H1 (cell line): ENCODE measurements around the gene HPN. TPM values are rescaled to one million over a fixed set of nuclear protein-coding genes. Genes with fewer than 3 reads are reported as not detected.

Experiments
- CTCF ChIA-PET: fragments of 300-600 bp; sonication (Branson Sonifier 250); formaldehyde crosslinking; loops from one replicate; lab custom pipeline; 2021; ENCODE audit not compliant: partially characterized antibody; lab: Charles Lee
- POLR2A ChIA-PET: fragments of 300-600 bp; sonication (Branson Sonifier 250); formaldehyde crosslinking; loops from one replicate; lab custom pipeline; 2021; ENCODE audit warnings: inconsistent platforms; ENCODE audit not compliant: partially characterized antibody; lab: Charles Lee
- DNase-seq, 2 experiments: peaks; one replicate each; pipeline versions ENCODE4 v3.0.0 to v3.0.0-alpha.2; 2010 to 2022; ENCODE audit warnings: low spot score in 2 of 2, low read depth in 1 of 2, mixed read lengths in 1 of 2
- FAIRE-seq: peaks from 2 replicates; lab custom pipeline; 2011; peaks lifted over from hg19 to GRCh38; lab: Jason Lieb, UNC
- H2AFZ ChIP-seq: 2 replicates; pipeline ENCODE4 v1.8.1; 2012; ENCODE audit warnings: low read length, inconsistent platforms
- H2AK5ac ChIP-seq: 2 replicates; pipeline ENCODE4 v1.6.1; 2013; ENCODE audit warnings: low read depth, low read length
- H2BK120ac ChIP-seq: replicated peaks from 2 replicates; pipeline ENCODE3; 2013; ENCODE audit warnings: low read depth, low read length, inconsistent platforms
- H2BK12ac ChIP-seq: 2 replicates; pipeline ENCODE4 v1.6.1; 2013; ENCODE audit warnings: low read depth, low read length
- H2BK15ac ChIP-seq: 2 replicates; pipeline ENCODE4 v1.6.1; 2013; ENCODE audit warnings: low read length
- H2BK20ac ChIP-seq: 2 replicates; pipeline ENCODE4 v1.6.1; 2013; ENCODE audit warnings: low read length
- H2BK5ac ChIP-seq: 2 replicates; pipeline ENCODE4 v1.6.1; 2013; ENCODE audit warnings: low read depth, low read length
- H3K14ac ChIP-seq: 2 replicates; pipeline ENCODE4 v1.6.1; 2013; ENCODE audit warnings: inconsistent platforms; ENCODE audit not compliant: insufficient read length
- H3K18ac ChIP-seq: 2 replicates; pipeline ENCODE4 v1.6.1; 2013; ENCODE audit warnings: low read length; ENCODE audit errors: extremely low read depth
- H3K23ac ChIP-seq: 2 replicates; pipeline ENCODE4 v1.6.1; 2013; ENCODE audit warnings: inconsistent platforms; ENCODE audit not compliant: insufficient read length
- H3K23me2 ChIP-seq: 2 replicates; pipeline ENCODE4 v1.6.1; 2013; ENCODE audit warnings: low read depth, low read length
- H3K27ac ChIP-seq: 2 replicates; pipeline ENCODE4 v1.6.1; 2011; ENCODE audit warnings: low read depth, low read length, inconsistent platforms
- H3K27me3 ChIP-seq, 4 experiments: replicated peaks in 1 of 4; 1 replicate in 1 of 4; 2 replicates in 3 of 4; pipeline versions ENCODE4 v1.6.1 to v1.8.1; 2011 to 2013; ENCODE audit warnings: low read length in 3 of 4, mild to moderate bottlenecking in 3 of 4, inconsistent platforms in 2 of 4, mixed read lengths in 2 of 4, moderate library complexity in 1 of 4; ENCODE audit not compliant: control insufficient read depth in 3 of 4, insufficient read depth in 3 of 4; ENCODE audit errors: extremely low read depth in 1 of 4
- H3K36me3 ChIP-seq, 4 experiments: 2 replicates each; pipeline versions ENCODE4 v1.6.1 to v1.8.1; 2011 to 2013; ENCODE audit warnings: mild to moderate bottlenecking in 4 of 4, low read length in 3 of 4, moderate library complexity in 2 of 4, control low read depth in 1 of 4, inconsistent platforms in 1 of 4; ENCODE audit not compliant: insufficient read depth in 4 of 4, control insufficient read depth in 2 of 4
- H3K4ac ChIP-seq: replicated peaks from 2 replicates; pipeline ENCODE3; 2013; ENCODE audit warnings: low read length, low read depth, mixed read lengths, inconsistent platforms; ENCODE audit not compliant: insufficient read length
- H3K4me1 ChIP-seq, 4 experiments: replicated peaks in 1 of 4; 1 replicate in 1 of 4; 2 replicates in 3 of 4; pipeline versions ENCODE4 v1.6.1 to v1.8.1; 2011 to 2013; ENCODE audit warnings: low read length in 3 of 4, inconsistent platforms in 2 of 4, mixed read lengths in 1 of 4; ENCODE audit not compliant: insufficient read depth in 4 of 4, control insufficient read depth in 3 of 4
- H3K4me2 ChIP-seq, 2 experiments: 2 replicates each; pipeline versions ENCODE4 v1.6.1 to v1.8.1; 2011 to 2013; ENCODE audit warnings: low read depth in 2 of 2, low read length in 2 of 2, control low read depth in 1 of 2, inconsistent platforms in 1 of 2, mild to moderate bottlenecking in 1 of 2; ENCODE audit not compliant: insufficient read depth in 1 of 2
- H3K4me3 ChIP-seq, 4 experiments: fragments of 200-600, 300-600 bp in 1 of 4; sonication (generic), shearing (Covaris generic), sonication (Bioruptor Twin) in 1 of 4; 2 replicates each; pipeline versions ENCODE4 v1.5.1 to v1.8.1; 2011 to 2016; ENCODE audit warnings: low read length in 4 of 4, low read depth in 3 of 4, control low read depth in 2 of 4, inconsistent platforms in 2 of 4, mild to moderate bottlenecking in 2 of 4, mixed read lengths in 1 of 4, moderate library complexity in 1 of 4; ENCODE audit not compliant: insufficient read depth in 2 of 4; ENCODE audit errors: extremely low read depth in 1 of 4
- H3K56ac ChIP-seq: replicated peaks from 2 replicates; pipeline ENCODE3; 2013; ENCODE audit warnings: low read depth, mild to moderate bottlenecking, mixed read lengths, low read length, inconsistent platforms; ENCODE audit not compliant: insufficient read length
- H3K79me1 ChIP-seq: 2 replicates; pipeline ENCODE4 v1.6.1; 2013; ENCODE audit warnings: low read depth, low read length, control low read depth
- H3K79me2 ChIP-seq, 2 experiments: 2 replicates each; pipeline versions ENCODE4 v1.6.1 to v1.8.1; 2012 to 2013; ENCODE audit warnings: low read length in 2 of 2, mild to moderate bottlenecking in 2 of 2, inconsistent platforms in 1 of 2; ENCODE audit not compliant: insufficient read depth in 2 of 2, control insufficient read depth in 1 of 2
- H3K9ac ChIP-seq, 4 experiments: replicated peaks in 1 of 4; 1 replicate in 1 of 4; 2 replicates in 3 of 4; pipeline versions ENCODE4 v1.6.1 to v1.8.1; 2011 to 2013; ENCODE audit warnings: low read depth in 3 of 4, low read length in 3 of 4, control low read depth in 2 of 4, mild to moderate bottlenecking in 2 of 4, moderate library complexity in 2 of 4, inconsistent platforms in 1 of 4; ENCODE audit errors: extremely low read depth in 1 of 4
- H3K9me3 ChIP-seq, 2 experiments: 2 replicates each; pipeline versions ENCODE4 v1.6.1 to v1.8.1; 2012 to 2013; ENCODE audit warnings: mild to moderate bottlenecking in 2 of 2, moderate library complexity in 2 of 2, control low read depth in 1 of 2, inconsistent platforms in 1 of 2, low read depth in 1 of 2, low read length in 1 of 2, mixed read lengths in 1 of 2; ENCODE audit not compliant: insufficient read depth in 2 of 2
- H4K20me1 ChIP-seq, 2 experiments: replicated peaks in 1 of 2; 2 replicates each; pipeline versions ENCODE3 to v1.8.1; 2011 to 2013; ENCODE audit warnings: inconsistent platforms in 2 of 2, low read length in 2 of 2, mild to moderate bottlenecking in 1 of 2; ENCODE audit not compliant: insufficient read depth in 2 of 2, control insufficient read depth in 1 of 2
- H4K5ac ChIP-seq: 2 replicates; pipeline ENCODE4 v1.6.1; 2013; ENCODE audit warnings: low read length, low read depth, mixed read lengths, inconsistent platforms; ENCODE audit not compliant: insufficient read length
- H4K8ac ChIP-seq: 2 replicates; pipeline ENCODE4 v1.8.0; 2013; ENCODE audit warnings: mild to moderate bottlenecking, moderate library complexity, low read length, inconsistent platforms; ENCODE audit not compliant: insufficient read depth; ENCODE audit errors: extremely low read depth
- H4K91ac ChIP-seq: replicated peaks from 2 replicates; pipeline ENCODE3; 2013; ENCODE audit warnings: low read length, mixed read lengths, inconsistent platforms; ENCODE audit not compliant: insufficient read length
- CEBPB ChIP-seq: IDR thresholded peaks from 2 replicates; pipeline ENCODE4 v1.6.1; 2012; ENCODE audit warnings: low read depth, low read length
- EGR1 ChIP-seq: IDR thresholded peaks from 2 replicates; pipeline ENCODE4 v1.6.1; 2011; ENCODE audit warnings: low read depth, low read length, borderline replicate concordance
- KDM1A ChIP-seq: fragments of 200-600, 300-600 bp; sonication (generic); IDR thresholded peaks from 2 replicates; pipeline ENCODE4 v1.7.1; 2016; ENCODE audit warnings: mild to moderate bottlenecking, low read length, borderline replicate concordance
- TBP ChIP-seq: IDR thresholded peaks from 2 replicates; pipeline ENCODE4 v1.6.1; 2011; ENCODE audit warnings: low read depth, low read length, improper control_type of control experiment
- USF2 ChIP-seq: IDR thresholded peaks from 2 replicates; pipeline ENCODE4 v1.6.1; 2011; ENCODE audit warnings: low read length, improper control_type of control experiment
- WGBS, 2 experiments: shearing (Covaris generic) in 1 of 2; methylation state at CpG; one replicate each; pipeline versions ENCODE4 v1.1.6 to v1.1.7; 2013 to 2015; ENCODE audit warnings: low lambda C conversion rate in 2 of 2, mixed read lengths in 2 of 2, inconsistent platforms in 1 of 2, low coverage in 1 of 2, missing lambda C conversion rate in 1 of 2; ENCODE audit not compliant: insufficient replicate concordance in 2 of 2, insufficient coverage in 1 of 2, insufficient read length in 1 of 2; ENCODE audit errors: extremely low coverage in 1 of 2, missing lambda C conversion rate in 1 of 2; 5-methylcytosine and 5-hydroxymethylcytosine counted together
- polyA plus RNA-seq, 7 experiments: library from polyadenylated mRNA; depleted of rRNA in 3 of 7; stranded (reverse) in 5 of 7; unstranded in 2 of 7; fragments of >200 nt in 5 of 7; fragments of 200-250 nt in 2 of 7; gene quantifications; 1 replicate in 5 of 7; 2 replicates in 1 of 7; 4 replicates in 1 of 7; pipeline versions ENCODE4 v1.2.1 to v1.2.3, GENCODE V29; 2011 to 2013; ENCODE audit warnings: missing spikeins in 2 of 7, mixed read lengths in 2 of 7
- total RNA-seq: library from RNA; stranded (reverse); fragmentation: NEBNext Ultra II Directional; extraction: Animal tissue kit (Norgen Biotek cat#: 25700); gene quantifications from 2 replicates; pipeline ENCODE4 v1.2.1, GENCODE V29; 2021

Gene HPN
- total and polyA plus RNA-seq, 2 of the 8 experiments (the other 6 are each of a cell fraction or from before 2014, with no cell fraction given), result 14.7 to 33.7 TPM

- Histone ChIP-seq H2AFZ (no peak overlapping the region), H3K4ac (no peak overlapping the region), H4K91ac (no peak overlapping the region), H2BK120ac (no peak overlapping the region)
- TF ChIP-seq EGR1 (no peak), USF2 (no peak), CEBPB (no peak), KDM1A (no peak), TBP (no peak)
- TF ChIP-seq, all 59 proteins: peak for 0
- H2AK5ac ChIP-seq, result no peak overlapping the region
- no peaks in the 10 kb centered on the region; a peak in 1 of 8 replicates for H3K36me3 ChIP-seq
- H3K4me3 ChIP-seq, result no peak overlapping the region
- H2BK5ac ChIP-seq, result no peak overlapping the region
- CTCF ChIA-PET, result interaction anchor here (2.9 kb wide), 1 partner anchor 9 kb away, joined by 14 read pairs; no protein-coding TSS in a partner anchor
- H3K27me3 ChIP-seq, result peaks cover 4 to 28% (median 25%) of the 10 kb centered on the region in 4 experiments
- H3K79me1 ChIP-seq, result no peaks in the 10 kb centered on the region
- no peaks in the 10 kb centered on the region for H3K9me3 ChIP-seq
- H3K23me2 ChIP-seq, result peaks cover 8% of the 10 kb centered on the region; the same call in 1 of the 2 replicates
- H4K8ac ChIP-seq, result no peak overlapping the region
- H3K18ac ChIP-seq, result no peak overlapping the region
- H3K9ac ChIP-seq, result no peak overlapping the region
- no peak overlapping the region for H2BK12ac ChIP-seq
- FAIRE-seq (no peak), DNase-seq (no peak)
- peaks cover 0 to 10% (median 5%) of the 10 kb centered on the region in 4 experiments; a peak in 6 of 7 replicates for H3K4me1 ChIP-seq
- no peak overlapping the region for H3K14ac ChIP-seq
- H3K79me2 ChIP-seq, result no peaks in the 10 kb centered on the region
- no peak overlapping the region for H4K5ac ChIP-seq
- H2BK20ac ChIP-seq, result no peak overlapping the region
- no peak overlapping the region for H3K27ac ChIP-seq
- WGBS, 2 experiments, result 88% methylated on average over 17 of the region's 17 CpGs; no CpG with 5 or more reads in 1 of the 2 experiments
- H2BK15ac ChIP-seq, result no peak overlapping the region
- no peak overlapping the region for H3K4me2 ChIP-seq
- POLR2A ChIA-PET, result interaction anchor here (0.7 to 2.0 kb wide), 4 partner anchors 8 to 132 kb away, joined by 3 to 10 read pairs (median 4); no protein-coding TSS in a partner anchor
- no peak overlapping the region for H3K56ac ChIP-seq
- H4K20me1 ChIP-seq, result peaks cover 0 to 1% of the 10 kb centered on the region in 2 experiments
- no peak overlapping the region for H3K23ac ChIP-seq
These were observed 6.7 kb upstream of the HPN start for GRCh38 chr19:35034588-35035382.
